RCC 7860 (cell line): ENCODE results near the gene ENDOG.
A peak's percentile ranks its signal among the peaks of the same experiment; 100 is the strongest.
"Not testable (repeated sequence)": the region's sequence is repeated elsewhere in the genome, so short reads cannot be mapped to it uniquely, and the experiment has no call there.

Experiments
- DNase-seq: peaks from one replicate; pipeline ENCODE4 v3.0.0-alpha.2; 2015; ENCODE audit warnings: low spot score
- FAIRE-seq: peaks from 2 replicates; lab custom pipeline; 2012; peaks lifted over from hg19 to GRCh38; lab: Jason Lieb, UNC

Gene ENDOG

GRCh38 chr9:128860937-128861336, 42.6 kb downstream of the ENDOG start:
- DNase-seq (no peak), FAIRE-seq (no peak)

GRCh38 chr9:128861501-128861900, 43.2 kb downstream of the ENDOG start:
- no peak for DNase-seq

GRCh38 chr9:128862401-128862851, 44.1 kb downstream of the ENDOG start:
- FAIRE-seq: no peak
- DNase-seq: no peak

More at GRCh38 chr9:128861501-128861900, 43.2 kb downstream of the ENDOG start:
- FAIRE-seq: no peak

- FAIRE-seq (no peak), DNase-seq (peak; percentile 52)
Observed at GRCh38 chr9:128863647-128864046, 45.3 kb downstream of the ENDOG start.

- FAIRE-seq (no peak), DNase-seq (no peak)
Observed at GRCh38 chr9:128870128-128870940, 52.0 kb downstream of the ENDOG start.

- FAIRE-seq, DNase-seq: not testable (repeated sequence)
Observed at GRCh38 chr9:128870941-128871265, 52.6 kb downstream of the ENDOG start.
